HG03095 (cell line): ENCODE data around the gene TMEM131L.
"Not testable (repeated sequence)": the region's sequence is repeated elsewhere in the genome, so short reads cannot be mapped to it uniquely, and the experiment has no call there.

Source experiments
- ATAC-seq: cut with Tn5 transposase; IDR thresholded peaks from one replicate; pipeline ENCODE4 v1.9.1; 2021; ENCODE audit warnings: moderate library complexity; ENCODE audit not compliant: unreplicated experiment

Gene TMEM131L

GRCh38 chr4:153571006-153571545 is 104.9 kb downstream of the TMEM131L start:
- ATAC-seq, result no peak

GRCh38 chr4:153572609-153573008 is 106.4 kb downstream of the TMEM131L start:
- ATAC-seq, result no peak

GRCh38 chr4:153573221-153573620 is 107.1 kb downstream of the TMEM131L start:
- no peak for ATAC-seq

- peak; percentile 40 for ATAC-seq
Measured at GRCh38 chr4:153573881-153574802, 108.0 kb downstream of the TMEM131L start.

- no peak for ATAC-seq
Measured at GRCh38 chr4:153576443-153576774, 110.2 kb downstream of the TMEM131L start.

- no peak for ATAC-seq
Measured at GRCh38 chr4:153577053-153577452, 110.9 kb downstream of the TMEM131L start.

- no peak for ATAC-seq
Measured at GRCh38 chr4:153579410-153579809, 113.2 kb downstream of the TMEM131L start.

- ATAC-seq, result no peak
Measured at GRCh38 chr4:153579872-153580271, 113.7 kb downstream of the TMEM131L start.

GRCh38 chr4:153582954-153583702 is 117.0 kb downstream of the TMEM131L start:
- no peak for ATAC-seq

- ATAC-seq, result no peak
Measured at GRCh38 chr4:153585026-153585425, 118.9 kb downstream of the TMEM131L start.

- ATAC-seq, result no peak
Measured at GRCh38 chr4:153589703-153590595, 123.8 kb downstream of the TMEM131L start.

GRCh38 chr4:153591441-153591840 is 125.3 kb downstream of the TMEM131L start:
- no peak for ATAC-seq

GRCh38 chr4:153592064-153592463 is 125.9 kb downstream of the TMEM131L start:
- ATAC-seq, result no peak

- ATAC-seq, result no peak
Measured at GRCh38 chr4:153593161-153593560, 127.0 kb downstream of the TMEM131L start.

GRCh38 chr4:153594210-153594609 is 128.1 kb downstream of the TMEM131L start:
- ATAC-seq, result no peak

GRCh38 chr4:153595894-153596601 is 129.9 kb downstream of the TMEM131L start:
- ATAC-seq, result no peak

GRCh38 chr4:153602758-153603157 is 136.6 kb downstream of the TMEM131L start:
- ATAC-seq, result no peak

- ATAC-seq, result no peak
Measured at GRCh38 chr4:153603258-153603657, 137.1 kb downstream of the TMEM131L start.

- no peak for ATAC-seq
Measured at GRCh38 chr4:153603835-153604234, 137.7 kb downstream of the TMEM131L start.

- not testable (repeated sequence) for ATAC-seq
Measured at GRCh38 chr4:153609070-153609469, 142.9 kb downstream of the TMEM131L start.
